GM12872 (cell line): ENCODE measurements around the gene PLEKHS1.

Experiments
- TF ChIP-seq, protein P1 (sequence below): IDR thresholded peaks from 3 replicates; pipeline ENCODE4 v1.5.1; 2011; ENCODE audit warnings: low read depth, mild to moderate bottlenecking, low read length, moderate library complexity; ENCODE audit not compliant: insufficient read depth

PLEKHS1 gene

DNA sequence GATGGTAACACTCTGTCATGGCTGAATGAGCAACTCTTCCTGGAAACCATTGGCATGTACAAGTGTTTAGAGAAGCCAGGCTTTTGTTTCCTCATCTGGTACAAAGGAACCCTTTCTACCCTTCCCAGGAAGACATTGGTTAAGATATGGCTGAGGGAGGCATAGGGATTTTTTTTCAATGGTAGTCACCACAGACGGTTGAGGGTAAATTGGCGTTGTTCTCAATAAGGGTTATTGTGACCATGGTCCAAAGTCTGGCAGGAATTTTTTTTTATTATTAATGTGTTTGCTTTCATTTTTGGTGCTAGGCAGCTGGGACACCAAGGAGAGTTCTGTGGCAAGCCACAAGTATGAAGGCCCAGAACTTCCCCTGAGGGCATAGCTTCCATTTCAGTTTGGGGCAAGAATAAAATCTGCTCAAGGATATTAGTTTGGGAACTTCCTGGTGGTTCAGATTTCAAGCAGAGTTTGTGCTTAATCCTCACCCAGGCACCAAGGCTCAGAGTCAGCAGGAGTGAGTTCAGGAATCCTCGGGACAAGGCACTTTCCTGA is at the start of gene PLEKHS1:
TSS of gene PLEKHS1 (plus strand) at position 502 of the 552 bp plus-strand sequence. CDS start 3,596 bp downstream, outside the sequence.
- TF ChIP-seq, protein P1, sequence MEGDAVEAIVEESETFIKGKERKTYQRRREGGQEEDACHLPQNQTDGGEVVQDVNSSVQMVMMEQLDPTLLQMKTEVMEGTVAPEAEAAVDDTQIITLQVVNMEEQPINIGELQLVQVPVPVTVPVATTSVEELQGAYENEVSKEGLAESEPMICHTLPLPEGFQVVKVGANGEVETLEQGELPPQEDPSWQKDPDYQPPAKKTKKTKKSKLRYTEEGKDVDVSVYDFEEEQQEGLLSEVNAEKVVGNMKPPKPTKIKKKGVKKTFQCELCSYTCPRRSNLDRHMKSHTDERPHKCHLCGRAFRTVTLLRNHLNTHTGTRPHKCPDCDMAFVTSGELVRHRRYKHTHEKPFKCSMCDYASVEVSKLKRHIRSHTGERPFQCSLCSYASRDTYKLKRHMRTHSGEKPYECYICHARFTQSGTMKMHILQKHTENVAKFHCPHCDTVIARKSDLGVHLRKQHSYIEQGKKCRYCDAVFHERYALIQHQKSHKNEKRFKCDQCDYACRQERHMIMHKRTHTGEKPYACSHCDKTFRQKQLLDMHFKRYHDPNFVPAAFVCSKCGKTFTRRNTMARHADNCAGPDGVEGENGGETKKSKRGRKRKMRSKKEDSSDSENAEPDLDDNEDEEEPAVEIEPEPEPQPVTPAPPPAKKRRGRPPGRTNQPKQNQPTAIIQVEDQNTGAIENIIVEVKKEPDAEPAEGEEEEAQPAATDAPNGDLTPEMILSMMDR = no peak

DNA sequence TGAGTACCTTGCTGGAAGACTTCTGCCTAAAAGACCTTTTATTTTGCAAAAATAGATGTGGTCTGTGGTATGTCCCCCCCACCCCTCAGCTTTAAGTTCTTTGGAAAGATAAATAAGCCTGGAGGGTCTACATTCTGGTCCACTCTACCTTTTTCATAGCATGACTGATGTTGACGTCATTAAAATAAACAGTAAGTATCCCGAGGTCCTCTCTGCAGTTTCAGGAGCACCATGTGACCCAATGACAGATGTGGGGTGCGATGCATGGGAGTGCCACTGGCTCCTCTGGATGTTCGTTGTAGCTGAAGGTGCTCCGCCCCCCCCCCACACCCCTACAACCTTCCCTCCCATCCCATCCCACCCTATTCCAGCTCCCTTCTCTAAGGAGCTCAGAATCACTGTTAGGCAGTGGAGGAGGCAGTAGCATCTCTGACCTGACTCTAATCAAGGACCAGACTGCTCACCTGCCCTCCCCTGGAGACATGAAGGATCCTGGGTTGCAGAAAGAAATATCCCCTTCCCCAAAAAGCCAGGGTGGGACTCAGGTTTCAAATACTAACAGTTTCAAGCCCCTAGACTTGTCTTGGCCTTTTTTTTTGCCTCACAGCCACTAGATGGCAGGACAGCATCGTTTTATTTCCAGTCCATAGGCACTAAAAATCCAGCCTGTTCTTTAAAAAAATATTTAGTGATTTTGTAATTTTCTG is 46.7 kb upstream of the PLEKHS1 start:
- TF ChIP-seq, protein P1 = peak; percentile 63

DNA sequence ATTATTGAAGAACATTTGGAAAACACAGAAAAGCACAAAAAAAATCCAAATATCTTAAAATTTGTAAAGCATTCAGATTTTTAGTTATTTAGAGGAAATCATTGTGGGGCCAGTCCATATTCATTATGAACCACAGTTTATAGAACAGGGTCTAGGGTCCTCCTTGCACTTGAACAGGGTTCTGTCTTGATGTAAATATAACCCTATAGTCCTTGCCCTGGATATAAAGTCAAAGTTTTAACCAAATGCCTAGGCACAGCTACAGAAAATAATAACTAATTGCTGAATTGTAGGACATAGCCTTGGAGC is 46.2 kb upstream of the PLEKHS1 start:
- TF ChIP-seq, protein P1 = no peak

DNA sequence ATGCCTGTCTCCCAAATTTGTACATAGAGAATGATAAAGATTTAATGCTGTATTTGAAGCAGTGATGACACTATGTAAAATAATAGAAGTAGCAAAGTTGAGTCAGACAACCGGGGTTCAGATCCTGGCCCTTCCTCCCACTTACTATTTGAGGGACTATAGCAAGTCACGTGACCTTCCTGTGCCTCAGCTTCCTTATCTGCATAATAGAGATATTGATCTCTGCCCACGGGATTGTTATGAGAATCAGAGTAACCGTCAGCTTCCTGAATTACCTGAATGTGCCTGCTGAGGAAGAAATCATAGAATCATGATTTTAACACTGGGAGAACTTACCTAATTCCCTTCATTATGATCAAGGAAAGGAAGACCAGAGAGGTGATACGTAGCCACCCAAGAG is 44.9 kb upstream of the PLEKHS1 start:
- TF ChIP-seq, protein P1 = no peak

DNA sequence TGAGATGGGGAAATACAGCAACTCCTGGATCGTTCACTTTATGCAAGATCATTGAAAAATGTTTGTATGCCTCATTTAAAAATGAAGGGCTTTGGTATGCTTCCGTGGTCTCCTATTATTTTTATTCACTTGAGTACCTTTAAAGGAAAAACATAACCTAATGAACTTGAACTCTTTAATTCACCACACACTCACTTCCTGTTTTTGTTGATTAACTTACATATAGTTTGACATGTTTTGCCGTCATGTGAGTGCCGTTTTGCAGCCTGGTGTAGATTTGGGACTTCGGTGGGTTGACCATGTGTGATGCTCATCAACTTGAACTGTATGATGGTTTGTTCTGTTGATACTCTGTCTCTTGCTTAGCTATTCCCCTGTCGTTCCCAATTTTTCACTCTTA is 42.8 kb upstream of the PLEKHS1 start:
- TF ChIP-seq, protein P1 = no peak

DNA sequence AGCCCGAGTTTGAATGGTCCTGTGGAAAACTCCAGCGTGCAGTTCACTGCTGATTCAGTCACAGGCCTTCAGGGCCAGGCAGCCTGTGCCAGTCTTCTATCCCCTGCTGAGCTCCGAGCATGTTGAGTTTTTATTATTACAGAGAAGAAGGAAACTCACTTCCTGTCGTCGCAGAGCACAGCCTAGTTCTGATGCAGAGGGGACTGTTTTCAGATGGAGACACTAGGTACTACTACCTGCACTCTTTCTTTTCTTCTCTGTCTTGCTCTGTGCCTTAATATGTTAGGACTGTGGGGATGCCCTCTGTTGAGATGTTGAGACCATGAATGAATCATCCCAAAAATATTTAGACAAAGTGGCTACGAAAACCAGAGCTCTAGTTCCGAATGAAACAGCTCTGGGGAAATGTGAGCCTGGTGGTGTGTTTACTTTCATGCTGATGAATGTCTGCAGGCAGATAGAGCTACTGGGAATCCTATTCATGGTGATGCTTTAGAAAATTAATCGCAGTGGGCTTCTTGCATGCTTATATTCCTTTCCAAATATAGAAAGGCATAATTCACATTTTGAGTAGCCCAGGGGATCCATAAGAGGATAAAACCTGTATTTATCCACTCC is 42.2 kb upstream of the PLEKHS1 start:
- TF ChIP-seq, protein P1 = no peak

DNA sequence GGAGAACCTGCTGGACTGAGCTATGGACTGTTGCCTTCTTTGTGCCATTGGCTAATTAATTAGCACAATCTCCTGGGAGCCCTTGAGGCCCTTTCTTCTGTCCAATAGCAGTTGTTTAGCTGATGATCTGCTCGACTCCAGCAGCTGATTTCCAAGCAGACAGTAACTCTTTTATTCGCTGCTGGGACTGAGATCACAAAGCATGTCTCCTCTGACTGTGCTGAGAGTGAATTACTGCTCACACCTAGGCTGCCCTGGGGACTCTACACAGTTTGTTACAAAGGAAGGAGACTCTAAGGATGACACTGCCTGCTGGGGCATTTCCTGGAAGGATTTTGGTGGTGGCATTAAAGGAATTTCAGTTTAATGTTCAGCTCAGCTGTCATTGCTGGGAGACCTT is 40.3 kb upstream of the PLEKHS1 start:
- TF ChIP-seq, protein P1 = no peak
